HG03342 (cell line): ENCODE results near the gene PRSS21.

Source experiments
- ATAC-seq: cut with Tn5 transposase; IDR thresholded peaks from one replicate; pipeline ENCODE4 v1.9.1; 2021; ENCODE audit warnings: mild to moderate bottlenecking, moderate library complexity; ENCODE audit not compliant: unreplicated experiment

PRSS21 gene

GRCh38 chr16:2825049-2825742 is 8.2 kb downstream of the PRSS21 start:
- no peak for ATAC-seq

- ATAC-seq = no peak
Measured at GRCh38 chr16:2825906-2826305, 8.9 kb downstream of the PRSS21 start.

GRCh38 chr16:2826591-2827373 is 9.7 kb downstream of the PRSS21 start:
- no peak for ATAC-seq

GRCh38 chr16:2827374-2827791 is 10.3 kb downstream of the PRSS21 start:
- no peak for ATAC-seq

GRCh38 chr16:2827831-2828520 is 10.9 kb downstream of the PRSS21 start:
- ATAC-seq = no peak

GRCh38 chr16:2828521-2828840 is 11.4 kb downstream of the PRSS21 start:
- no peak for ATAC-seq

- ATAC-seq = no peak
Measured at GRCh38 chr16:2828876-2829430, 11.9 kb downstream of the PRSS21 start.

GRCh38 chr16:2829501-2830354 is 12.7 kb downstream of the PRSS21 start, which contains the start of gene ZG16B:
TSS of gene ZG16B (plus strand) at chr16:2830303. CDS start at chr16:2830442, 139 bp downstream.
- no peak for ATAC-seq

- no peak for ATAC-seq
Measured at GRCh38 chr16:2830355-2830695, 13.3 kb downstream of the PRSS21 start.

GRCh38 chr16:2831203-2831602 is 14.2 kb downstream of the PRSS21 start:
- ATAC-seq = no peak

GRCh38 chr16:2833776-2834175 is 16.7 kb downstream of the PRSS21 start:
- ATAC-seq = no peak

GRCh38 chr16:2834968-2835367 is 17.9 kb downstream of the PRSS21 start:
- no peak for ATAC-seq

GRCh38 chr16:2835638-2836493 is 18.8 kb downstream of the PRSS21 start:
- ATAC-seq = no peak

- no peak for ATAC-seq
Measured at GRCh38 chr16:2836646-2837508, 19.8 kb downstream of the PRSS21 start.

GRCh38 chr16:2838928-2839327 is 21.9 kb downstream of the PRSS21 start:
- ATAC-seq = no peak

GRCh38 chr16:2839650-2840450 is 22.8 kb downstream of the PRSS21 start:
- ATAC-seq = no peak

GRCh38 chr16:2840914-2841313 is 23.9 kb downstream of the PRSS21 start:
- ATAC-seq = no peak
